Skin epidermis (tissue), 12 donors: ENCODE data around the gene CTRL.
"Not testable (repeated sequence)": the region's sequence is repeated elsewhere in the genome, so short reads cannot be mapped to it uniquely, and the experiment has no call there.

ENCODE experiments used
- H3K27ac ChIP-seq, 21 experiments: fragments of 200-600 bp; sonication (generic) in 11 of 21; one replicate each; pipeline ENCODE4 v1.5.0; 2020; ENCODE audit warnings: mild to moderate bottlenecking in 3 of 21, inconsistent platforms in 2 of 21, moderate library complexity in 2 of 21
- H3K4me3 ChIP-seq, 7 experiments: fragments of 200-600 bp; sonication (generic) in 2 of 7; one replicate each; pipeline ENCODE4 v1.5.0; 2020; ENCODE audit warnings: inconsistent platforms in 2 of 7, mild to moderate bottlenecking in 2 of 7, moderate library complexity in 1 of 7

Gene CTRL

GRCh38 chr16:67930678-67931211 is 917 bp downstream of the CTRL start:
- H3K4me3 ChIP-seq = no peak overlapping the region
- H3K27ac ChIP-seq = no peak overlapping the region

GRCh38 chr16:67930191-67930590 is 1.5 kb downstream of the CTRL start:
- Histone ChIP-seq H3K27ac (no peak overlapping the region), H3K4me3 (no peak overlapping the region)

DNA sequence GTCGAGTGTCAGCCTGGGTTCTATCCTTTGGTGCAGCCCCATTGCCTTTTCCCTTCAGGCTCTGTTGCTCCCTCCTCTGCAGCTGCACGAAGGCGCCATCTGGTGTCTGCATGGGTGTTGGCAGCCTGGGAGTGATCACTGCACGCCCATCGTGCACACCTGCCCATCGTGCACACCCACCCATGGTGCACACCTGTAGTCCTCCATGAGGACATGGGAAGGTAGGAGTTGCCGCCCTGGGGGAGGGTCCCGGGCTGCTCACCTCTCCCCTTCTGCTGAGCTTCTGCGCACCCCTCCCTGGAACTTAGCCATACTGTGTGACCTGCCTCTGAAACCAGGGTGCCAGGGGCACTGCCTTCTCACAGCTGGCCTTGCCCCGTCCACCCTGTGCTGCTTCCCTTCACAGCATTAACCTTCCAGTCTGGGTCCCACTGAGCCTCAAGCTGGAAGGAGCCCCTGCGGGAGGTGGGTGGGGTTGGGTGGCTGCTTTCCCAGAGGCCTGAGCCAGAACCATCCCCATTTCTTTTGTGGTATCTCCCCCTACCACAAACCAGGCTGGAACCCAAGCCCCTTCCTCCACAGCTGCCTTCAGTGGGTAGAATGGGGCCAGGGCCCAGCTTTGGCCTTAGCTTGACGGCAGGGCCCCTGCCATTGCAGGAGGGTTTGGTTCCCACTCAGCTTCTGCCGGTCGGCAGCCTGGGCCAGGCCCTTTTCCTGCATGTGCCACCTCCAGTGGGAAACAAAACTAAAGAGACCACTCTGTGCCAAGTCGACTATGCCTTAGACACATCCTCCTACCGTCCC is 2.9 kb downstream of the CTRL start:
- H3K4me3 ChIP-seq = no peak overlapping the region
- peak overlapping the region in 1 of 21 experiments; percentile 25 for H3K27ac ChIP-seq

- Histone ChIP-seq H3K27ac (peak overlapping the region in 1 of 21 experiments; percentile 25), H3K4me3 (no peak overlapping the region)
Observed at GRCh38 chr16:67928147-67928546, 3.5 kb downstream of the CTRL start.

- no peak overlapping the region for H3K4me3 ChIP-seq
- peak overlapping the region in 1 of 21 experiments; percentile 25 for H3K27ac ChIP-seq
Observed at GRCh38 chr16:67927131-67927941, 4.3 kb downstream of the CTRL start.

DNA sequence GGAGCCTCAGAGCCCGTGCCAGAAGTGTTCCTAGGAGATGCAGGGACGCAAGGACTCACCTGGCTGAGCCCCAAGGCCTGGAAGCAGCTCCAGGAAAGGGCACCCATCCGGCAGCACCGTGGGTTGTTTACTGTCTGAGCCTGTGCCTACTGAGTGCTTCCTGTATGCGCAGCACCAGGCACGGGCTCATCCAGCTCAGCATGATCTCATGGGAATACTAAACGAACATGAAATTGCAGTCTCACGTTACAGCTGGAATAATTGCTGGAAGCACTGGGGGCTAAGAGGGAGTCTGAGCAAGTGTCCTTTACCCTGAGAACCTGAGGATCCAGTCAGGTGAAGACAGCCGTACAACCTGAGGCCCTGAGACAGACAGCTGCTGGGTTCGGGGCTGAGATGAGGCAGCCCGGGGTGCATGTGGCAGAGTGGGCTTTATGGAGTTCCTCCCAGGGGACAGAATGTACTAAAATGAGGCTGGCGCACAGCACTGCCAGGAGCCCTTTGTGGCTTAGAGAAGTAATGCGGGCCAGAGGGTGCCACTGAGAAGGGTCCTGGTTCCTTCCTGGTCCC is 5.4 kb downstream of the CTRL start:
- Histone ChIP-seq H3K27ac (peak overlapping the region in 7 of 21 experiments; percentile 6 to 57 (median 39)), H3K4me3 (no peak overlapping the region)

DNA sequence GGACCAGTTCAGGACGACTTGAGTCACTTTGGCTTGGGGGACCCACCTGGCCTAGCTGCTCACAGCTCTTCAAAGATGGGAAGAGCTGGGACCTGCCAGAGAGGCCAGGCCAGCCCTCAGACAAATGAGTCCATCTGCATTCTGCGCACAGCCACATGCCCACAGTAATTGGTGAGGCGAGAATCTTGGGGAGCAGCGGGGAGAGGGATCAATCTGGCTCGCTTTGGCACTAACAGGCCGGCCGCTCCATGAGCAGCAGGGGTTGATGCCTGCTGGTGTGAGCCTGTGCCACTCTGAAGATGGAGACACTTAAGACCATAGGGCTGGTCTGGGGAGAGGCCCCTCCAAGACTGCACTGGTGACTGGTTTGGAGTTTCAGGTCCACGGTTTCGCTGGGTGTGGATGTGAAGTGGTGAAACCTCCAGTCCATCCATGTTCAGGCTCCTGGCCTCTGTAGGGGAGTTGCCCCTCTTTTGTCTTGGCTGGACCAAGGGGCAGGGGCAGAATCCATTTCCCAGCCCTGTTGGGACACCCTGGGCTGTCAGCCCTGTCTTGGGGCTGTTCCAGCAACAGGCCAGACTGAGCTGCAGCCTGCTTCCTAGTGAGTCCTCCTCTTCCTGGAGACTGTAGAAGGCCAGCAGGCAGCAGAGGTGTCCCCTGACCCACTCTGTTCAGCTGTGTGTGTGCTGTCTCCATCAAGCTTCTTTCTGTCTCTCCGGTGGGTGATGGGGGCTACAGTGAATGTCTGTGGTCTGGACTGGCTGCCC is 7.3 kb downstream of the CTRL start:
- H3K4me3 ChIP-seq = no peak overlapping the region
- H3K27ac ChIP-seq = peak overlapping the region in 6 of 21 experiments; percentile 8 to 62 (median 33)

DNA sequence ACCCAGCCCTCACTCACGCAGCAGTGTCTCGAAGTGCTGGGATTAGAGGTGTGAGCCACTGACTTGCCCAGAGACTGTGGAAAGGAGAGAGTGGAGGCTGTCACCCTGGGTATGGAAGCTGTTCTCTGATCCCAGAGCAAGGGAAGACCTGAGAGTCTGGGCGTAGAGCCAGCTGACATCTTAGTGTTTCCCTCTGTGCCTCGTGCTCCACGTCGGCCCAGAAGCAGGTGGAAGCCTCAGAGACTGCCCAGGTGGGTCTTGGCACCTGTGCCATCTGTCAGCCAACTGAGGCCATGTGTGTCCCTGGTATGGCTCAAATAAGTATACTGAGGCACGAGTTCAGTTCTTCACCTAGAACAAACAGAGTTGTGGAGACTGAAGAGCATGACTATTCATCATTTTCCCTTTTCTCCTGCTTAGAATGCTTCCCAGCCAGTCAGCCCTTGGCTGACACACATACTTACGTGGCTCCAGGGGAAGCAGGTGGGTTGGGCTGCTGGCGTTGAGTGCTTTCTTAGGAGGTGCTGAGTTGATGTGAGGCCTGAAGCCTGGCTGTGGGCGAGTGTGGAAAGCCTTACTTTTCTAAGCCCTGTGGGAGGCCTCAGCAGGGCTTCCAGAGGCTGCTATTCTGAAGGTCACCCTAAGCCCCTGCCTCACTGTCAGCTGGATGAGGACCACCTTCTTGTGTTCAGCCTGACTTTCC is 8.1 kb downstream of the CTRL start:
- Histone ChIP-seq H3K27ac (peak overlapping the region in 7 of 21 experiments; percentile 8 to 70 (median 35)), H3K4me3 (no peak overlapping the region)

- no peak overlapping the region for H3K4me3 ChIP-seq
- H3K27ac ChIP-seq = peak overlapping the region in 6 of 21 experiments; percentile 12 to 70 (median 37)
Observed at GRCh38 chr16:67922740-67923139, 8.9 kb downstream of the CTRL start.

DNA sequence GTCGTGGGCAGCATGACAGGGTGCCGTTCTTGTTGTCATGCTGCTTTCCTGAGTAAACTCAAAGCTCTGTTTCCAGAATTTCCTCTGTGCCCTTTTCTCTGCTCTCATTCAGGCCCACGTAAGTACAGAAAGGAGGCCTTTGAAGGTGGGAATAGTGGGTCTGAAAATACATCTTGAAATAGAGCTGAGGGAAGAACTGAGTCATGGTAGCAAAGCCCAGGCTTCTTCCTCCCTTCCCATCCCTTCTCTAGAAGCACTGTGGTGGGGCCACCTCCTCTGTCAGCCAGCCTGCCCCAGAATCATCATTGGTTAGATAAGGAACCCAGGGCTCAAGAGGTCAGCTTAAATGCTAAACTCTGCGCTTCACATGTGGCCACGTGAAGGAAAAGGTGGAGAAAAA is 9.4 kb downstream of the CTRL start:
- Histone ChIP-seq H3K27ac (peak overlapping the region in 8 of 21 experiments; percentile 5 to 70 (median 25)), H3K4me3 (no peak overlapping the region)

DNA sequence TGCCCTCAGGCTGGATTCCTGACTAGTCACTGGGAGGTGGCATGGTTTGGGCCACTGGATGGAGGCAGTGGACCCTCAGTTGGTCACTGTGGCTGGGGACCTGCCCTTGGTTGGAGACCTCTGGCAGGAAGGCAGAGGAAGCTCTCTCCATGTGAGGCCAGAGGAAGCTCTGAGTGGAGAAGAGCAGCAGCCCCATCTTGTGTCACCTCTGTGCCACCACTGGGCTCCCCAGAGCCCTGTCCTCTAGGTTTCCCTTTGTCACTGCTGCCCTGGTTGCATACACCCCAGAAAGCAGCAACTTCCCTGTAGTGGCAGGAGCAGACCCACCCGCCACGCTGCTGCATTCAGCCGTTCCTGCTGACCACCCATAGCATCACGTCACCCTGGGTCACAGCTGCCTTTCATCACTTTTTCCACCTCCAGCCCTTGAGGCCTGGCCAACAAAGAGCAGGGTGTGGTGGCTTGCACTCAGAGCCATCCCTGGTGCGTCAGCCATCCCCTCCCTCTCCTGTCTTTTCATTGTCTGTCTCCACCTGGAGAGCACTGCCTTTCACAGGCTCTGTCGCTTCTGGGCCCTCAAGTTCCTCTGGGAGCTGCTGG is 11.9 kb downstream of the CTRL start:
- peak overlapping the region in 9 of 21 experiments; percentile 10 to 71 (median 55) for H3K27ac ChIP-seq
- H3K4me3 ChIP-seq = no peak overlapping the region

- peak overlapping the region in 15 of 21 experiments; percentile 2 to 80 (median 52) for H3K27ac ChIP-seq
Observed at GRCh38 chr16:67917852-67918236, 13.8 kb downstream of the CTRL start.

GRCh38 chr16:67917140-67917851 is 14.4 kb downstream of the CTRL start:
- Histone ChIP-seq H3K27ac (peak overlapping the region in 15 of 21 experiments; percentile 2 to 80 (median 52)), H3K4me3 (no peak overlapping the region)

More at GRCh38 chr16:67917852-67918236, 13.8 kb downstream of the CTRL start:
- no peak overlapping the region for H3K4me3 ChIP-seq

GRCh38 chr16:67915831-67916723 is 15.6 kb downstream of the CTRL start:
- Histone ChIP-seq H3K4me3 (no peak overlapping the region), H3K27ac (peak overlapping the region in 10 of 21 experiments; percentile 3 to 80 (median 32))

- peak overlapping the region in 1 of 21 experiments; percentile 16 for H3K27ac ChIP-seq
- H3K4me3 ChIP-seq = not testable (repeated sequence)
Observed at GRCh38 chr16:67915496-67915769, 16.2 kb downstream of the CTRL start.

- no peak overlapping the region for H3K4me3 ChIP-seq
- H3K27ac ChIP-seq = peak overlapping the region in 3 of 21 experiments; percentile 14 to 53 (median 31)
Observed at GRCh38 chr16:67914758-67915495, 16.7 kb downstream of the CTRL start.
